GM12878 (cell line): Measurements from ENCODE around the gene IL17RB. TPM values are rescaled to one million over a fixed set of nuclear protein-coding genes. Genes with fewer than 3 reads are reported as not detected.

Experiments used
- ATAC-seq: fragments of 200-7000 bp; cut with Tn5 transposase; 3 replicates; pipeline ENCODE4 v1.9.1; 2020; ENCODE audit warnings: mild to moderate bottlenecking, moderate library complexity
- BruUV-seq: library from RNA; stranded (reverse); fragments of 400-500 nt; replicated peaks from 2 replicates; lab custom pipeline; 2021; lab: Mats Ljungman, UMichigan
- CTCF ChIA-PET: fragments of 300-600 bp; sonication (Branson Sonifier 250); formaldehyde crosslinking; extraction: SDS; loops from one replicate; lab custom pipeline; 2021; ENCODE audit warnings: inconsistent platforms; lab: Yijun Ruan, JAX
- POLR2A ChIA-PET: fragments of 350-600 bp; formaldehyde crosslinking; extraction: SDS; loops from one replicate; lab custom pipeline; 2021; ENCODE audit warnings: inconsistent platforms; lab: Charles Lee
- RAD21 ChIA-PET: fragments of 300-600 bp; sonication (Branson Sonifier 250); formaldehyde crosslinking; loops from one replicate; lab custom pipeline; 2023; ENCODE audit warnings: antibody characterized with exemption; ENCODE audit not compliant: unreplicated experiment; lab: Charles Lee
- SMC1A ChIA-PET: fragments of 300-600 bp; sonication (Branson Sonifier 250); formaldehyde crosslinking; loops from one replicate; lab custom pipeline; 2023; ENCODE audit not compliant: unreplicated experiment, uncharacterized antibody; lab: Charles Lee
- DNase-seq: peaks from one replicate; pipeline ENCODE4 v3.0.0-alpha.2; 2011; ENCODE audit warnings: low read depth, low spot score
- FAIRE-seq: peaks from 3 replicates; lab custom pipeline; 2011; peaks lifted over from hg19 to GRCh38; lab: Jason Lieb, UNC
- H2AFZ ChIP-seq: 2 replicates; pipeline ENCODE4 v1.6.0; 2011; ENCODE audit warnings: low read depth, low read length, control low read depth; ENCODE audit not compliant: control insufficient read depth
- H3K27ac ChIP-seq: 2 replicates; pipeline ENCODE4 v1.5.1; 2011; ENCODE audit warnings: control low read depth; ENCODE audit not compliant: control insufficient read depth, insufficient read depth
- H3K27me3 ChIP-seq, 2 experiments: replicated peaks in 1 of 2; 2 replicates each; pipeline versions ENCODE4 v1.6.0 to v1.6.1; 2011; ENCODE audit warnings: low read length in 1 of 2; ENCODE audit not compliant: control insufficient read depth in 2 of 2, insufficient read depth in 2 of 2
- H3K36me3 ChIP-seq, 2 experiments: 2 replicates each; pipeline ENCODE4 v1.5.1; 2011; ENCODE audit warnings: low read length in 1 of 2; ENCODE audit not compliant: control insufficient read depth in 2 of 2, insufficient read depth in 2 of 2
- H3K4me1 ChIP-seq: 2 replicates; pipeline ENCODE4 v1.6.1; 2011; ENCODE audit warnings: mild to moderate bottlenecking, low read length, moderate library complexity, mixed read lengths; ENCODE audit not compliant: control insufficient read depth, insufficient read depth
- H3K4me2 ChIP-seq: 2 replicates; pipeline ENCODE4 v1.6.0; 2011; ENCODE audit warnings: control low read depth; ENCODE audit not compliant: control insufficient read depth, insufficient read depth
- H3K4me3 ChIP-seq: fragments of 200-600 bp; sonication (generic); 2 replicates; pipeline ENCODE4 v1.5.1; 2016
- H3K79me2 ChIP-seq: 2 replicates; pipeline ENCODE4 v1.6.0; 2011; ENCODE audit warnings: low read length; ENCODE audit not compliant: control insufficient read depth, insufficient read depth
- H3K9ac ChIP-seq: 2 replicates; pipeline ENCODE4 v1.8.0; 2011; ENCODE audit warnings: low read length, control low read depth, mixed read lengths; ENCODE audit not compliant: control insufficient read depth, insufficient read depth
- H3K9me3 ChIP-seq: replicated peaks from 3 replicates; pipeline ENCODE4 v1.5.1; 2011; ENCODE audit warnings: mild to moderate bottlenecking, low read length; ENCODE audit not compliant: control insufficient read depth, insufficient read depth
- H4K20me1 ChIP-seq: 2 replicates; pipeline ENCODE4 v1.6.0; 2011; ENCODE audit not compliant: control insufficient read depth, insufficient read depth
- BRCA1 ChIP-seq: IDR thresholded peaks from 2 replicates; pipeline ENCODE4 v1.6.1; 2011; ENCODE audit warnings: low read depth, low read length, improper control_type of control experiment
- CREB1 ChIP-seq: IDR thresholded peaks from 2 replicates; pipeline ENCODE4 v1.6.1; 2012; ENCODE audit warnings: low read depth, mild to moderate bottlenecking, inconsistent platforms
- FOXM1 ChIP-seq: IDR thresholded peaks from 2 replicates; pipeline ENCODE4 v1.6.1; 2012; ENCODE audit warnings: low read depth, mild to moderate bottlenecking, inconsistent platforms, low read length, moderate library complexity
- HDAC2 ChIP-seq: fragments of 200-600 bp; sonication (generic); IDR thresholded peaks from 2 replicates; pipeline ENCODE4 v1.6.1; 2017
- HDAC6 ChIP-seq: fragments of 200-600 bp; sonication (generic); IDR thresholded peaks from one replicate; pipeline ENCODE4 v1.8.0; 2017; ENCODE audit warnings: antibody characterized with exemption; ENCODE audit not compliant: unreplicated experiment
- IKZF2 ChIP-seq, 2 experiments: fragments of 450-650 bp; IDR thresholded peaks; 2 replicates each; pipeline ENCODE4 v1.6.1; 2017; ENCODE audit warnings: mild to moderate bottlenecking in 2 of 2, moderate library complexity in 2 of 2
- MAX ChIP-seq: IDR thresholded peaks from 2 replicates; pipeline ENCODE4 v1.6.1; 2012; ENCODE audit warnings: low read depth, low read length, improper control_type of control experiment
- SIX5 ChIP-seq: IDR thresholded peaks from 2 replicates; pipeline ENCODE4 v1.6.1; 2011; ENCODE audit warnings: mild to moderate bottlenecking, low read depth, low read length, moderate library complexity; ENCODE audit not compliant: severe bottlenecking
- WGBS: methylation state at CpG from one replicate; pipeline ENCODE4 v1.1.6; 2016; ENCODE audit warnings: low lambda C conversion rate; ENCODE audit not compliant: insufficient replicate concordance, insufficient coverage; ENCODE audit errors: missing lambda C conversion rate; 5-methylcytosine and 5-hydroxymethylcytosine counted together
- in situ Hi-C: fragments of 300-500 bp; cut with MboI; formaldehyde crosslinking; loops from 9 replicates; pipeline ENCODE4 v1.14.3; 2018; ENCODE audit warnings: mixed read lengths
- intact Hi-C: fragments of 100-400 bp; cut with micrococcal nuclease; formaldehyde crosslinking; loops from one replicate; pipeline ENCODE4 v1.14.2; 2022; ENCODE audit not compliant: unreplicated experiment
- polyA plus RNA-seq, 11 experiments: library from polyadenylated mRNA; depleted of rRNA in 4 of 11; unstranded in 6 of 11; stranded (reverse) in 5 of 11; fragments of >200 nt; fragmentation: Nextera tagmentation in 4 of 11; fragmentation: Illumina TruSeq in 1 of 11; extraction: Ambion mirVana in 4 of 11; extraction: Trizol in 1 of 11; gene quantifications; 1 replicate in 1 of 11; 2 replicates in 10 of 11; pipeline versions ENCODE4 v1.2.1 to v1.2.3, GENCODE V29; 2011 to 2016; ENCODE audit warnings: inconsistent platforms in 2 of 11, missing spikeins in 2 of 11, low read depth in 1 of 11
- total RNA-seq, 4 experiments: library from RNA; depleted of rRNA in 3 of 4; stranded (reverse); fragments of >200 nt in 3 of 4; fragmentation: Illumina TruSeq in 1 of 4; extraction: Trizol in 1 of 4; gene quantifications; 2 replicates each; pipeline versions ENCODE4 v1.2.1 to v1.2.3, GENCODE V29; 2013 to 2021
- TF ChIP-seq, protein P1 (sequence below): fragments of 450-650 bp; IDR thresholded peaks from 2 replicates; pipeline ENCODE4 v1.6.1; 2017; ENCODE audit warnings: antibody characterized with exemption, mild to moderate bottlenecking, moderate library complexity
- TF ChIP-seq, protein P2 (sequence below): fragments of 450-650 bp; IDR thresholded peaks from 2 replicates; pipeline ENCODE4 v1.6.1; 2016; ENCODE audit warnings: mild to moderate bottlenecking

IL17RB gene
- total and polyA plus RNA-seq, 10 of the 15 experiments (the other 5 are each of a cell fraction or from before 2014, with no cell fraction given), result 1.9 to 17.2 (median 2.9) TPM

- Histone ChIP-seq H3K4me1 (no peaks in the 10 kb centered on the region), H3K27ac (no peak overlapping the region), H3K27me3 (no peaks in the 10 kb centered on the region), H2AFZ (no peak overlapping the region), H4K20me1 (no peaks in the 10 kb centered on the region), H3K9me3 (no peaks in the 10 kb centered on the region), H3K36me3 (no peaks in the 10 kb centered on the region; a peak in 1 of 4 replicates), H3K79me2 (no peaks in the 10 kb centered on the region), H3K4me2 (no peak overlapping the region), H3K9ac (no peak overlapping the region), H3K4me3 (no peak overlapping the region)
- no TSS peak for BruUV-seq
- intact Hi-C loops, result no loop called here
- SMC1A ChIA-PET, result no interaction called here
- RAD21 ChIA-PET, result no interaction called here
- POLR2A ChIA-PET, result no interaction called here
- in situ Hi-C loops, result no loop called here
- 55% methylated on average over 4 of the region's 4 CpGs for WGBS
- DNase-seq (no peak), ATAC-seq (no peak), FAIRE-seq (no peak)
- CTCF ChIA-PET, result no interaction called here
- TF ChIP-seq CREB1, result no peak
- no peak for TF ChIP-seq HDAC6
- TF ChIP-seq FOXM1, result no peak
- TF ChIP-seq SIX5, result no peak
- no peak for TF ChIP-seq BRCA1
- TF ChIP-seq, protein P1, sequence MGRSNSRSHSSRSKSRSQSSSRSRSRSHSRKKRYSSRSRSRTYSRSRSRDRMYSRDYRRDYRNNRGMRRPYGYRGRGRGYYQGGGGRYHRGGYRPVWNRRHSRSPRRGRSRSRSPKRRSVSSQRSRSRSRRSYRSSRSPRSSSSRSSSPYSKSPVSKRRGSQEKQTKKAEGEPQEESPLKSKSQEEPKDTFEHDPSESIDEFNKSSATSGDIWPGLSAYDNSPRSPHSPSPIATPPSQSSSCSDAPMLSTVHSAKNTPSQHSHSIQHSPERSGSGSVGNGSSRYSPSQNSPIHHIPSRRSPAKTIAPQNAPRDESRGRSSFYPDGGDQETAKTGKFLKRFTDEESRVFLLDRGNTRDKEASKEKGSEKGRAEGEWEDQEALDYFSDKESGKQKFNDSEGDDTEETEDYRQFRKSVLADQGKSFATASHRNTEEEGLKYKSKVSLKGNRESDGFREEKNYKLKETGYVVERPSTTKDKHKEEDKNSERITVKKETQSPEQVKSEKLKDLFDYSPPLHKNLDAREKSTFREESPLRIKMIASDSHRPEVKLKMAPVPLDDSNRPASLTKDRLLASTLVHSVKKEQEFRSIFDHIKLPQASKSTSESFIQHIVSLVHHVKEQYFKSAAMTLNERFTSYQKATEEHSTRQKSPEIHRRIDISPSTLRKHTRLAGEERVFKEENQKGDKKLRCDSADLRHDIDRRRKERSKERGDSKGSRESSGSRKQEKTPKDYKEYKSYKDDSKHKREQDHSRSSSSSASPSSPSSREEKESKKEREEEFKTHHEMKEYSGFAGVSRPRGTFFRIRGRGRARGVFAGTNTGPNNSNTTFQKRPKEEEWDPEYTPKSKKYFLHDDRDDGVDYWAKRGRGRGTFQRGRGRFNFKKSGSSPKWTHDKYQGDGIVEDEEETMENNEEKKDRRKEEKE, result no peak
- TF ChIP-seq MAX, result no peak
- no peak for TF ChIP-seq HDAC2
- TF ChIP-seq, protein P2, sequence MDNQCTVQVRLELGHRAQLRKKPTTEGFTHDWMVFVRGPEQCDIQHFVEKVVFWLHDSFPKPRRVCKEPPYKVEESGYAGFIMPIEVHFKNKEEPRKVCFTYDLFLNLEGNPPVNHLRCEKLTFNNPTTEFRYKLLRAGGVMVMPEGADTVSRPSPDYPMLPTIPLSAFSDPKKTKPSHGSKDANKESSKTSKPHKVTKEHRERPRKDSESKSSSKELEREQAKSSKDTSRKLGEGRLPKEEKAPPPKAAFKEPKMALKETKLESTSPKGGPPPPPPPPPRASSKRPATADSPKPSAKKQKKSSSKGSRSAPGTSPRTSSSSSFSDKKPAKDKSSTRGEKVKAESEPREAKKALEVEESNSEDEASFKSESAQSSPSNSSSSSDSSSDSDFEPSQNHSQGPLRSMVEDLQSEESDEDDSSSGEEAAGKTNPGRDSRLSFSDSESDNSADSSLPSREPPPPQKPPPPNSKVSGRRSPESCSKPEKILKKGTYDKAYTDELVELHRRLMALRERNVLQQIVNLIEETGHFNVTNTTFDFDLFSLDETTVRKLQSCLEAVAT, result no peak
- TF ChIP-seq IKZF2 (IDR thresholded peaks at IDR 0.05), result no peak
Observed at GRCh38 chr3:53824795-53825194, 21.6 kb upstream of the IL17RB start.
